HG03159 (cell line): ENCODE results near the gene CCDC184.
"Not testable (repeated sequence)": the region's sequence is repeated elsewhere in the genome, so short reads cannot be mapped to it uniquely, and the experiment has no call there.

Experiments
- ATAC-seq: cut with Tn5 transposase; IDR thresholded peaks from one replicate; pipeline ENCODE4 v1.9.1; 2021; ENCODE audit warnings: mild to moderate bottlenecking, moderate library complexity; ENCODE audit not compliant: unreplicated experiment

CCDC184 gene

DNA sequence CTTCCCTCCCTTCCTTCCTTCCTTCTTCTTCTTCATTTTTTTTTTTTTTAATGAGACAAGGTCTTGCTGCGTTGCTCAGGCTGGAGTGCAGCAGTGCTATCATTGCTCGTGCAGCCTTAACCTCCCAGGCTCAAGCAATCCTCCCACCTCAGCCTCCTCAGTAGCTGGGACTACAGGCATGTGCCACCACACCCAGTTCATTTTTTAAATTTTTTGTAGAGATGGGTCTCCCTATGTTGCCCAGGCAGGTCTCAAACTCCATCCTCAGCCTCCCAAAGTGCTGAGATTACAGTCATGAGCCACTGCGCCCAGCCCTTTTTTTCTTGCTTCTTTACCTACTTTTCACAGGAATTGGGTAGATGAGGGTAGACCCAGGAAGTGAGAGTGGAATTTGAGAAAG lies 18.1 kb downstream of the CCDC184 start:
- ATAC-seq: no peak

- ATAC-seq: no peak
Measured at GRCh38 chr12:48202766-48203165, 19.3 kb downstream of the CCDC184 start.

DNA sequence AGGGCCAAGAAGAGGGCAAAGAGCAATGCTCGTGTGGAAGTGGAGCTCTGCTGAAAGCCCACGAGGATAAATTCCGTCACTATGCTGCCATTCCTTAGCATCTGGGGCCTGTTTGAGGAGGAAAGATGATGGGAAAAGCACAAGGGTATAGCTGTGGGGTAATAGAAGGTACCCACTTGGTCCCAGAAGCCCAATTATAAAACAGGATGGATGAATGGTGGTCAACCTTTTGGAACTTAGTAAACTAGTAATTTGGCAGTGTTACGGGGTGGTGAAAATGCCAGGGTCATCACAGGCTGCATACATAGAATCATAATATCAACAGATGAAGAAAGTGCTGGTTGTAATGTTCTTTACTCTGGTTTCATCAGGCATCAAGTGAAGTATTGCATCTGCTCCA lies 19.7 kb downstream of the CCDC184 start, which contains the start of gene OR10AD1:
Gene OR10AD1, minus strand, starts transcription at position 101 of the 400 bp plus-strand sequence. Its CDS starts 0 bp downstream, at position 101.
- no peak for ATAC-seq

DNA sequence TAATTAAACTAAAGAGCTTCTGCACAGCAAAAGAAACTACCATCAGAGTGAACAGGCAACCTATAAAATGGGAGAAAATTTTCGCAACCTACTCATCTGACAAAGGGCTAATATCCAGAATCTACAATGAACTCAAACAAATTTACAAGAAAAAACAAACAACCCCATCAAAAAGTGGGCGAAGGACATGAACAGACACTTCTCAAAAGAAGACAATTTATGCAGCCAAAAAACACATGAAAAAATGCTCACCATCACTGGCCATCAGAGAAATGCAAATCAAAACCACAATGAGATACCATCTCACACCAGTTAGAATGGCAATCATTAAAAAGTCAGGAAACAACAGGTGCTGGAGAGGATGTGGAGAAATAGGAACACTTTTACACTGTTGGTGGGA lies 26.1 kb downstream of the CCDC184 start:
- ATAC-seq: not testable (repeated sequence)

DNA sequence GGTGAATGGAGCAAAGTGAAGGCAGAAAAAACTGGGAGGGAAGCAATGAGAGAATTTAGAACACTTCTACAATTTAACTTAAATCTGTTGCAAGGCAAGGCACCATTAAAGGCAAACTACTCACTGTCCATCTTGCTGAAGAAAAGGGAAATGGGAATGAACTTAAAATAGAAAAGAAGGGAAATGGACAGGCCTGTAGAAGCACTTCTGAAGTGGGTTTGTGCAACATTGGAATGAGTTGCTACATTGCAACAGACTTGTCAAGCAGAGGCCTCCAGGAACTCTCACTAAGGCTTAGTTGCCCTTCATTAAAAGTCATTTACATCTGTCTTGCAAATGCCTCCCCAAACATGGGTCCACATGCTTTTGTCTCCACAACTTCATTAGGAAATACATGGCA lies 33.3 kb downstream of the CCDC184 start:
- ATAC-seq: no peak

GRCh38 chr12:48219631-48220030 lies 36.2 kb downstream of the CCDC184 start:
- ATAC-seq: no peak

- no peak for ATAC-seq
Measured at GRCh38 chr12:48220701-48221100, 37.3 kb downstream of the CCDC184 start.

- no peak for ATAC-seq
Measured at GRCh38 chr12:48221645-48222044, 38.2 kb downstream of the CCDC184 start.

GRCh38 chr12:48224533-48224932 lies 41.1 kb downstream of the CCDC184 start:
- ATAC-seq: not testable (repeated sequence)

DNA sequence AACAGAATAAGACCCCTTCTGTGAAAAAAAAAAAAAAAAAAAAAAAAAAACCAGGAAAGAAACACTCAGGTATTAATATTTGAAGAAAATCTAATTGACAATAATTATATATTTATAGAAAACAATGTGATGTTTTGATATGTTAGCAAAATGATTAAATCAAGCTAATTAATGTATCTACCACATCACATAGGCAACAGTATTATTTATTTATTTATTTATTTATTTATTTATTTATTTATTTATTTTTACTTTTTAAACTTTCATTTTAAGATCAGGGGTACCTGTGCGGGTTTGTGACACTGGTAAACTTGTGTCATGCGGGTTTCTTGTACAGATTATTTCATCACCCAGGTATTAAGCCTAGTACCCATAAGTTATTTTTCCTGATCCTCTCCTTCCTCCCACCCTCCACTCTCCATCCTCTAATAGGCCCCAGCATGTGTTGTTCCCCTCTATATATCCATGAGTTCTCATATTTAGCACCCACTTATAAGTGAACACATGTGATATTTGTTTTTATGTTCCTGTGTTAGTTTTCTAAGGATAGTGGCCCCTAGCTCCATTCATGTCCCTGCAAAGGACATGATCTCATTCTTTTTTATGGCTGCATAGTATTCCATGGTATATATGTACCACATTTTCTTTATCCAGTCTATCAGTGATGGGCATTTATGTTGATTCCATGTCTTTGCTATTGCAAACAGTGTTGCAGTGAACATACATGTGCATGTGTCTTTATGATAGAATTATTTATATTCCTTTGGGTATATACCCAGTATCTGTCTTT lies 47.9 kb downstream of the CCDC184 start:
- not testable (repeated sequence) for ATAC-seq
